Liver (tissue), 3 donors: ENCODE results near the gene PITPNM3.

Source experiments
- CTCF ChIP-seq: fragments of 150-350 bp; IDR thresholded peaks from 2 replicates; pipeline ENCODE4 v1.5.1; 2017; ENCODE audit warnings: improper control_type of control experiment, low read depth, low read length; ENCODE audit not compliant: missing input control
- FOXA1 ChIP-seq: IDR thresholded peaks from 2 replicates; pipeline ENCODE4 v1.6.1; 2016; ENCODE audit warnings: antibody characterized with exemption
- GABPA ChIP-seq, 2 donors: IDR thresholded peaks in 1 of 2; conservative IDR thresholded peaks in 1 of 2; 2 replicates each; pipeline ENCODE4 v1.6.1; 2016; ENCODE audit warnings: antibody characterized with exemption in 2 of 2, mild to moderate bottlenecking in 1 of 2, moderate library complexity in 1 of 2
- HNF4A ChIP-seq, 2 donors: conservative IDR thresholded peaks; 2 replicates each; pipeline ENCODE4 v1.6.1; 2016; ENCODE audit warnings: antibody characterized with exemption in 2 of 2, mild to moderate bottlenecking in 2 of 2
- JUND ChIP-seq, 2 donors: IDR thresholded peaks; 2 replicates each; pipeline ENCODE4 v1.6.1; 2016; ENCODE audit warnings: antibody characterized with exemption in 2 of 2
- REST ChIP-seq: IDR thresholded peaks from 2 replicates; pipeline ENCODE4 v1.6.1; 2016; ENCODE audit warnings: antibody characterized with exemption, mild to moderate bottlenecking
- TAF1 ChIP-seq: conservative IDR thresholded peaks from 2 replicates; pipeline ENCODE4 v1.6.1; 2016; ENCODE audit warnings: antibody characterized with exemption, mild to moderate bottlenecking
- donor health status: healthy.
- donor health status: healthy.

DNA sequence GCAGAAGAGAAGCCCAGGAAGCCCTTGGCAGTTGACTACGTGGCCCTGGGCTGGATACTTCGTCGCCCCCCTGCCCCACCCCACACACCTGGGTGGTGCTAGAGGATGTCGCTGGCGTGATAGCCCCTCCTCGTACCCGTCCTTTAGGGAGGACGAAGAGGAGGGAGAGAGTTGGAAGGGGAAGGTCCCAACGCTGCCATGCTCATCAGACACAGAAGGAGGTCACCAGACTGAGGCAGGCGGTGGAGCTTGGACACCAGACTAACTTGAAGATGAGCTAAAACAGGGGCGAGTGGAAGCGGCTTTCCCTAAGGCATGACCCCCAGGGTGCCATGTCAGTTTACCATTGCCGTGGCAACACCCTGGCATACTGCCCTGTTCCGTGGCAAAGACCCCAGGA lies 132.4 kb downstream of the PITPNM3 start:
- TF ChIP-seq CTCF (no peak), JUND (IDR thresholded peaks at IDR 0.05) (no peak), FOXA1 (no peak), TAF1 (no peak), REST (no peak), GABPA (IDR thresholded peaks at IDR 0.05 in 1 of 2, conservative IDR thresholded peaks at IDR 0.05 in 1 of 2) (no peak), HNF4A (conservative IDR thresholded peaks at IDR 0.05) (no peak)
